Activated CD4-positive, alpha-beta memory T cell treated with anti-CD3 and anti-CD28 coated beads, Interleukin-2, amount 10 ng/mL, durations not matched to agents 7 days and 5 days (primary cell): ENCODE results near the gene GAS2. TPM values are rescaled to one million over a fixed set of nuclear protein-coding genes. Genes with fewer than 3 reads are reported as not detected.

ENCODE experiments used
- CTCF ChIA-PET: fragments of 350-600 bp; sonication (Branson Sonifier 250); formaldehyde crosslinking; loops from one replicate; lab custom pipeline; 2021; ENCODE audit warnings: antibody characterized with exemption, inconsistent platforms; lab: Charles Lee
- POLR2A ChIA-PET: fragments of 350-600 bp; sonication (Branson Sonifier 250); formaldehyde crosslinking; loops from one replicate; lab custom pipeline; 2021; ENCODE audit warnings: antibody characterized with exemption; lab: Charles Lee
- DNase-seq: peaks from one replicate; pipeline ENCODE4 v3.0.0-alpha.2; 2020
- H3K27ac Mint-ChIP-seq: one replicate; pipeline ENCODE4 v1.8.0; 2021; ENCODE audit warnings: mild to moderate bottlenecking, mixed read lengths
- H3K27me3 Mint-ChIP-seq: one replicate; pipeline ENCODE4 v1.8.0; 2021; ENCODE audit warnings: mixed read lengths
- H3K36me3 Mint-ChIP-seq: one replicate; pipeline ENCODE4 v1.8.0; 2021; ENCODE audit warnings: low read depth, mixed read lengths
- H3K4me1 Mint-ChIP-seq: one replicate; pipeline ENCODE4 v1.8.0; 2021; ENCODE audit warnings: mixed read lengths
- H3K4me3 Mint-ChIP-seq: one replicate; pipeline ENCODE4 v1.8.0; 2021; ENCODE audit warnings: mild to moderate bottlenecking, mixed read lengths
- H3K9me3 Mint-ChIP-seq: one replicate; pipeline ENCODE4 v1.8.0; 2021; ENCODE audit warnings: mixed read lengths
- total RNA-seq, 2 experiments: library from RNA; stranded (reverse); gene quantifications; one replicate each; pipeline ENCODE4 v1.2.3, GENCODE V29; 2021

GAS2 gene
- total RNA-seq, 2 experiments from 2014 or later: 1.1 to 1.2 TPM

DNA sequence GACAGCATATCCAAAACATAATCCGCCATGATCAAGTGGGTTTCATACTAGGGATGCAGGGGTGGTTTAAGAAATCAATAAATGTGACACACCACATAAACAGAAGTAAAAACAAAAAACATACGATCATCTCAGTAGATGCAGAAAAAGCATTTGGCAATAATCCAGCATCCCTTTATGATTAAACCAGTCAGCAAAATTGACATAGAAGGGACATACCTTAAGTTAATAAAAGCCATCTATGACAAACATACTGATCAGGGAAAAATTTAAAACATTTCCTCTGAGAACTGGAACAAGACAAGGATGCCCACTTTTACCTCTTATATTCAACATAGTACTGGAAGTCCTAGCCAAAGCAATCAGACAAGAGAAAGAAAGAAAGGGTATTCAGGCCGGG lies 49.6 kb downstream of the GAS2 start:
- POLR2A ChIA-PET: no interaction called here
- no peak overlapping the region for H3K27ac Mint-ChIP-seq

DNA sequence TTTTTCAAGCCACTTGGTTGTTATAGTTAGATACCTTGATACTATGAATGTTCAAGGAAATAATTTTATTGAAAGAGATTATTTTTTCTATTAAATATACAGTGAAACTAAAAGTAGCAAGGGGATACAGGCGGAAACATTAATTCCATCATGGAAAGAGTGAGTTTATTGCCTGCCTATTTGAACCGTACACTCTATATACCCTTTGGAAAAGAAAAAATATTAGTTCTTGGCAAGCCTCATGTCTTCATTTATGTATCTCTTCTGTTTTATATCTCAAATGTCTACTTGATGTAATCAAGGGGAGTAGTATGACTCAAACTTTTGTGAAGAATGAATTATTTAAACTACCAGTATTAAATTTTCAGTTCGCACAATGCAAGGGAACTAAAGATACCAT lies 54.0 kb downstream of the GAS2 start:
- ChIA-PET CTCF (no interaction called here), POLR2A (no interaction called here)
- H3K4me1 Mint-ChIP-seq: no peaks in the 10 kb centered on the region
- H3K36me3 Mint-ChIP-seq: no peaks in the 10 kb centered on the region
- no peak overlapping the region for H3K27ac Mint-ChIP-seq
- no peak overlapping the region for H3K4me3 Mint-ChIP-seq
- DNase-seq: no peak
- H3K27me3 Mint-ChIP-seq: no peaks in the 10 kb centered on the region
- H3K9me3 Mint-ChIP-seq: no peaks in the 10 kb centered on the region

More for the DNA sequence above, 49.6 kb downstream of the GAS2 start:
- Mint-ChIP-seq H3K4me1 (no peaks in the 10 kb centered on the region), H3K27me3 (no peaks in the 10 kb centered on the region), H3K36me3 (no peaks in the 10 kb centered on the region), H3K4me3 (no peak overlapping the region), H3K9me3 (no peaks in the 10 kb centered on the region)
- CTCF ChIA-PET: no interaction called here
- DNase-seq: no peak

DNA sequence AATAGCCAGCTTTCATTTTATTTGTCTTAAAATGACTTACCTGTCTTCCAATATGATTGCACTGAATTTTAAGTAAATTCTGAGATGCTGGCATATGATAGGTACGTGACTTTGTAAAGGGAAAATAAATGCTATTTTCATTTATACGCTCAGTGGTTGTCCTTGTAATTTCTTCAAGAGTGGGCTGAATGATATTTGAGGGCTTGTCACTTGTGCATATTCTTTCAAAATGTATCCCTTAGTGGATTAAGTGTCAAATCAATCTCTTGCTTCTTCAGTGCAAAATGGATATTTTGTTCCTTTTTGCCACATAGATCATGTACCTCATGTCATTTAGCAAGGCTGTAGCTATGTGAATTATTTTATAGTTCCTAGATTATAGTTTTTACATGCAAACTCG lies 56.9 kb downstream of the GAS2 start:
- POLR2A ChIA-PET: no interaction called here
- H3K27ac Mint-ChIP-seq: no peak overlapping the region
- CTCF ChIA-PET: no interaction called here
- no peaks in the 10 kb centered on the region for H3K36me3 Mint-ChIP-seq
- no peaks in the 10 kb centered on the region for H3K9me3 Mint-ChIP-seq
- no peaks in the 10 kb centered on the region for H3K4me1 Mint-ChIP-seq
- no peak overlapping the region for H3K4me3 Mint-ChIP-seq
- DNase-seq: no peak
- H3K27me3 Mint-ChIP-seq: no peaks in the 10 kb centered on the region

DNA sequence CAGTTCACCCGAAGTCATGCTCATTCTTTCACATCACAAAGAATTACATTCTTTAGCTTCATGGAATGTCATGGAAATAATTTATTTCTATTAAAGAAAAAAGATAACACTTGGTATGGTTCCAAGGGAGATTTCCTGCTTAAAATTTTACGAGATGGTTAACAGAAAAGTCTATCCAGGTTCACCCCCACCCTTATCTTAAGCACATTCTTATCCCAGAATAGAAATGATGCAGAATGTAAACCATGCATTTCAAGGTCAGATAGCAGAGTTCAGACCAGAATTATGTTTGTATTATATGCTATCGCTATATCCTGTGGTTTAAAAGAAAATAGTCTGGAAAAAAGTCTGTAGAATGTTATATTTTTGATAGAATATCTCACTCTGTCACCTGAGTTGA lies 58.7 kb downstream of the GAS2 start:
- H3K9me3 Mint-ChIP-seq: no peaks in the 10 kb centered on the region
- no peak overlapping the region for H3K27ac Mint-ChIP-seq
- POLR2A ChIA-PET: no interaction called here
- CTCF ChIA-PET: no interaction called here
- no peaks in the 10 kb centered on the region for H3K27me3 Mint-ChIP-seq
- H3K36me3 Mint-ChIP-seq: no peaks in the 10 kb centered on the region
- no peak for DNase-seq
- no peaks in the 10 kb centered on the region for H3K4me1 Mint-ChIP-seq
- H3K4me3 Mint-ChIP-seq: no peak overlapping the region

DNA sequence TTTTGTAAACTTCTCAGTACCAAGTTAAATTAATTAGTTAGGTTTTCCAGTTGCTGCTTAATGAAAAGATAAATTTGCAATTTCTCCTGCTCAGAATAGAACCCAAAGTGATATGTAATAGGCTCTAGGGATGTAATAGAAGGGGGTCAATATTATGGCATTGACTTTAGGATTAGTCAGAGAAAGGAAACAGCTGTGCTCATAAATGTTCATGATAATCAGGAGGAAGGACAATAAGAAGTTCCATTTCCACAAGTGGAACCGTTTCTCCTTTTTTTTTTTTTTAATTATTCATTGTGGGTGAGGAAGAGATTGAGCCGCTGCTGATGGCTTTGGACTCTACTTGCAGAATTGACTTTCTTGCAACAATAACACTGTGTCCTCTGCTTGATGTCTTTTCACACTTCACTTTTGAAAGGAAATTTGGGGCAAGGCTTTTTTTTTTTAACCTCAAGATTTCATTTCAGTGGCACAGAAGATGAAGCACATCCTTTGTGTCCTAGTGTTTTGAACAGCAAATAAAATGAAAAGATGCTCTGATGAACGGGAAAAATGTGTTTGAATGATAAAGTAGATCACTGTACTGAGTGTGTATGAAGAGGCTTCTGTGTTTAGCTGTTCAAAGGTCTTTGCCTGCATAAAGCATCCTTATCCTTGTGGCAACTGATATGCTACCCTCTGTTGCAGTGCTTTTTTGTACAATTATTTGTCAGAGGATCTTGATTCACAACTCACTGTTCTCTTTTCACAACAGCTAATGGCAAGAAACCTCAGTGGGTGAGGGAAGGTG lies 62.4 kb downstream of the GAS2 start:
- Mint-ChIP-seq H3K27me3 (no peaks in the 10 kb centered on the region), H3K4me1 (no peaks in the 10 kb centered on the region), H3K36me3 (no peaks in the 10 kb centered on the region), H3K4me3 (no peak overlapping the region), H3K9me3 (no peaks in the 10 kb centered on the region), H3K27ac (no peak overlapping the region)
- ChIA-PET POLR2A (no interaction called here), CTCF (no interaction called here)
- no peak for DNase-seq

DNA sequence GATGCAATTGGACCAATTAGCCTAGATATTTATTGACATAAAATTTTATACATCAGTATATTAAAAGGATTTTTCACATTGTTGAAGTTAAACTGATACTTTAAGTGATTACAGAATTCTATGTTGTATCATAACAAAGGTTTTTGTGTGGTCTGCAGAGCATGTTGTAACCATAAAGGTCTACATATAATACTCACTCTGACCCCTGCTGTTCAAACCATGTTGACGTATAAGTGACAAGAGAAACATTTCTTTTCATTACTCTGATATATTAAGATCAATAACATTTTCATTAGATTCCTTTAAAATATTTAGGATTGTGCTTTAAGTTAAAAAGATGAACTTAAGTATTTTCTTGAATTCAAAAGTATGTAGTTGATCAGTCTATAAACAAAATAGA lies 63.9 kb downstream of the GAS2 start:
- Mint-ChIP-seq H3K27me3 (no peaks in the 10 kb centered on the region), H3K4me3 (no peak overlapping the region), H3K36me3 (no peaks in the 10 kb centered on the region), H3K4me1 (no peaks in the 10 kb centered on the region), H3K27ac (no peak overlapping the region), H3K9me3 (no peaks in the 10 kb centered on the region)
- no peak for DNase-seq
- CTCF ChIA-PET: no interaction called here
- POLR2A ChIA-PET: no interaction called here

DNA sequence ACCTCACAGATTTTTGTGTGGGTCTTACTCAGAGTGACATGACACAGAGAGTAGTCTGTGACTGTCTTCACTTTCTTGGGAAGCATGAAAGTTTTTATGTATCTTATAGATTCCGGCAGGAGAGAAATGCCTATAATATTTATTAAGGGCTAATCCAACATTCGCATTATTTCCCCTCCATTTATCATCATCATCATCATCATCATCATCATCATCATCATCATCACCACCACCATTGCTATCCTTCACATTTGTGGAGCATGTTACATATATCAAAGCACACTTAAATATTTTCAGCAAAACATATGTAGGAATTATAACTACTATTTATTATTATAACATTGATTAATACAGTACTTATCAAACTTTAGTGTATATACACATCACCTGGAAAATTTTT lies 66.2 kb downstream of the GAS2 start:
- no peak for DNase-seq
- H3K4me3 Mint-ChIP-seq: no peak overlapping the region
- H3K27ac Mint-ChIP-seq: no peak overlapping the region
- H3K36me3 Mint-ChIP-seq: no peaks in the 10 kb centered on the region
- CTCF ChIA-PET: no interaction called here
- POLR2A ChIA-PET: interaction anchor here (0.7 to 1.4 kb wide), 2 partner anchors 97 to 363 kb away, joined by 4 read pairs; partner anchors contain the start of gene SVIP
- H3K4me1 Mint-ChIP-seq: no peaks in the 10 kb centered on the region
- H3K9me3 Mint-ChIP-seq: no peaks in the 10 kb centered on the region
- no peaks in the 10 kb centered on the region for H3K27me3 Mint-ChIP-seq

DNA sequence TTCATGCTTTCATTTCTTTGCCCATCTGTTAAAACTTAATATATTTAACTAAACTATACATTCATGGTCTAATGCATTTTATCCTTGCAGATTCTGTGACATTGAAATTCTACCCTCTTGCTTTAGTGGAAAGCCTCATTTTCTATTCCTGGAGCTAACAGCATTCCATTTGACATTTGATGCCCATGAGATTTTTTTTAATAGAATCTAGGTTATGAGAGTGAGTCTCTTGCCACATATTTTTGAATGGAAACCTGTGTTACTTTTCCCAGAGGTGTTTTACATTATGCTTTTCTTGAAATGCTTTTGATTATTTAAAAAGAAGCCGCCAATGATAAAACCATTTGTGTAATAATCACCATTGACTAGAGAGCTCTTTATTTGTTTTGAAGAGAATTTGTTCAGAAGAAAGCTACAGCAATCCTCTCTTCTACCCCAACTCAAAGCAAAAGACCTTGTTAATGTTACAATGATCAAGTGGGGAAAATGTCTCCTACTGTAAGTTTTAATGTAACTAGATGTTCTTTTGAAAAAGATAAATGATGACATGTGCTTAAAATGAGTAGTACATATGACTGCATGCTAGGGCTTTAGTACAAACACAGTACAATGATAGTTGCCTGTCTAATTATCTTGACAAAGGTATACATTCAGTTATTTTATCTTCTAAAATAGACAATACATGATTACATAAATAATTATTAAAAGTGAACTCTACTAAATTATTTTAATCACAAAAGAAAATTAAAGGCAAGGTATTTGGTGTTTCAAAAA lies 67.3 kb downstream of the GAS2 start:
- H3K4me3 Mint-ChIP-seq: no peak overlapping the region
- H3K36me3 Mint-ChIP-seq: no peaks in the 10 kb centered on the region
- no peaks in the 10 kb centered on the region for H3K27me3 Mint-ChIP-seq
- DNase-seq: no peak
- CTCF ChIA-PET: no interaction called here
- no peaks in the 10 kb centered on the region for H3K9me3 Mint-ChIP-seq
- no peaks in the 10 kb centered on the region for H3K4me1 Mint-ChIP-seq
- H3K27ac Mint-ChIP-seq: no peak overlapping the region
- POLR2A ChIA-PET: interaction anchor here (1.4 kb wide), 1 partner anchor 95 kb away, joined by 4 read pairs; the partner anchor contains the start of gene SVIP

DNA sequence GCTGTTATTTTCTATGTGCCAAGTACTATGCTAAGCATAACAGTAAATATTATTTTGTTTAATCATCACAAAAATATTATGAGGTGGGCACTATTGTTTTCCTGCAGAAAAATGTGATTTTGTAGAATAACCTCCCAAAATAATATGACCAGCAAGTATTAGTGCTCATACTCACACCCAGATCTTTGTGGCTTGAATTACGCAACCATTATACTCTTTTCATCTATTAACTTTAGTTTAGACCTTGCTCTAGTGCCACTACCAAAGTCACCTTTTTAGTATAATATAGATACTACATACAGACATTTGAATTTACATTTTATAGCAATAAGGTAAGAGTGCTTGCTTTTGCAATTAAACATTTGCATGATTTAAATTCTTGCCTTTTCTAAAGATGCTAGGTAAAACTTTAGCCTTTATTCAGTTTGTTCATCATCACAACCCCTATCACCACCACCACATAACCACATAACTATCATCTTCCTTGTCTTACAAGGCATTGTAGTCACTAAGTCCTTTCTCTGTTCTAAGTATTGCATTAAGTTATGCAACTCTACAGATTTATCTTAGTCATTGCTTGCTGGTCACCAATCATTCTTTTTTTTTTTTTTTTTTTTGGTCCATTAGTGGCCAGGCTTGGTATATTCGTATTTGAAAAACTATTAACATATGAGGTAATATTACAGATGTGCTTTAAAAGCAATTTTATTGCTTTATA lies 68.4 kb downstream of the GAS2 start:
- no peaks in the 10 kb centered on the region for H3K9me3 Mint-ChIP-seq
- no peaks in the 10 kb centered on the region for H3K36me3 Mint-ChIP-seq
- DNase-seq: no peak
- no peaks in the 10 kb centered on the region for H3K27me3 Mint-ChIP-seq
- no peak overlapping the region for H3K4me3 Mint-ChIP-seq
- no peak overlapping the region for H3K27ac Mint-ChIP-seq
- no peaks in the 10 kb centered on the region for H3K4me1 Mint-ChIP-seq
- CTCF ChIA-PET: no interaction called here
- POLR2A ChIA-PET: no interaction called here

DNA sequence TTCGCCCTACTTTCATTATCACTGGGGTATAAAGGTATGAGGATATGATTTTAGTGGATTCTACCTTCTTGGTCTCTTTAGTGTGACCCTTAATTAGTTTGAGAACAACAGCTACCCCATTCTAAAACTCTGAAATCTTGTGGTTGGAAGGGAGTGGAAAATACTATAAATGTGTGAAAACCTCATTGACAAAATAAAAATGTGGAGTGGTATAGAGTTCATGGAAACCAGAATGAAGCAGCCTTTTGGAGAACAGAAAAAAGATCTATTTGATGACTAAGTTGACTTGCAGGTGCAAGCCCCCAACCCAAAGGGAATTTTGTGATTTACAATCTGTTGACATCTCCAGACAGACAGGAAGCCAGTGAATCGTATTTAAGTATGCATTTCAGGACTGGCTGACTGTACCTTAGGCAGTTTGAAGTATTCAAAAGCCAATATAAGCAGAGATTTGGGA lies 75.8 kb downstream of the GAS2 start:
- CTCF ChIA-PET: no interaction called here
- H3K27ac Mint-ChIP-seq: no peak overlapping the region
- H3K36me3 Mint-ChIP-seq: no peaks in the 10 kb centered on the region
- no peaks in the 10 kb centered on the region for H3K4me1 Mint-ChIP-seq
- no peaks in the 10 kb centered on the region for H3K9me3 Mint-ChIP-seq
- no peak for DNase-seq
- POLR2A ChIA-PET: no interaction called here
- H3K4me3 Mint-ChIP-seq: no peak overlapping the region
- H3K27me3 Mint-ChIP-seq: peaks cover 9% of the 10 kb centered on the region

DNA sequence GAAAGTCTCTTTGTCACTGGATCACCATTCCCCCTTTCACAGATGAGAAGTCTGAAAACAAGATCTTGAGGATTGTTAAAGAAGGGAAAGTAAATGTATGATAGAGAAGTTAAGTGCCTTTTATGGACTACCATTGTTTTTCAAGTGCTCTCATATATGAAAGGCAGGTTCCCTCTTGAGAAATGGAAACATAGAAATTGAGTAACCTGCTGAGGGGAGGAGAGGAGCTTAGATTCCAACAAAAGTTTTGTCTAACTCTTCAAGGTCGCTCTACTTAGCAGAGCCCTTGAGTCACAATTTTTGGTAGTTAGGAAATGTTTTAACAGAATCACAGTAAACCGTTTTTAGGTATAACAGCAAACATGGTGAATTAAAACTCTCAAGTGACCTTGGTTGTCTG lies 83.1 kb downstream of the GAS2 start:
- H3K4me3 Mint-ChIP-seq: no peak overlapping the region
- POLR2A ChIA-PET: no interaction called here

DNA sequence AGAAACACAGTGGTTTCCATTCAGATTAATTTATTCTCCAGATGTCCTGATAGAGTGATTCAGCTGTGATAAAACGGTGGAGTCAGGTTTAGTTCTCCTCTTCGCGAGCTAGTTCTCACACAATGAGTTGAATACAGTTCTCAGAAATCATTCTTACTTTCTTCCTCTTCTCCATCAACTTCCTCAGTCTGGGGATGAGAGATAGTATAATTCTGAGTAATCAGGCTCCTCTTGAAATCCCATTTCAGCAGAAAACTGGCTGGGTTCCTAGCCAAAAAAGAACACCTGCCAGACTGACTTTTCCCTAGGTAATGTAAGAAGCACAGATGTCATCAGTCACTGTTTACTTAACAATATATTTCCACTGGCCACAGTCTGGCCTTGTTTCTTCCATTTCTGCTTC lies 86.5 kb downstream of the GAS2 start:
- Mint-ChIP-seq H3K27ac (no peak overlapping the region), H3K4me1 (peaks cover 10% of the 10 kb centered on the region), H3K9me3 (no peaks in the 10 kb centered on the region), H3K36me3 (no peaks in the 10 kb centered on the region), H3K4me3 (no peak overlapping the region), H3K27me3 (peaks cover 3% of the 10 kb centered on the region)
- CTCF ChIA-PET: interaction anchor here (0.6 kb wide), 1 partner anchor 35 kb away, joined by 3 read pairs; no protein-coding TSS in a partner anchor
- DNase-seq: no peak
- POLR2A ChIA-PET: no interaction called here

More for the DNA sequence above, 83.1 kb downstream of the GAS2 start:
- no peaks in the 10 kb centered on the region for H3K9me3 Mint-ChIP-seq
- H3K27ac Mint-ChIP-seq: no peak overlapping the region
- no peak for DNase-seq
- peaks cover 6% of the 10 kb centered on the region for H3K27me3 Mint-ChIP-seq
- H3K4me1 Mint-ChIP-seq: peaks cover 10% of the 10 kb centered on the region
- CTCF ChIA-PET: no interaction called here
- no peaks in the 10 kb centered on the region for H3K36me3 Mint-ChIP-seq

DNA sequence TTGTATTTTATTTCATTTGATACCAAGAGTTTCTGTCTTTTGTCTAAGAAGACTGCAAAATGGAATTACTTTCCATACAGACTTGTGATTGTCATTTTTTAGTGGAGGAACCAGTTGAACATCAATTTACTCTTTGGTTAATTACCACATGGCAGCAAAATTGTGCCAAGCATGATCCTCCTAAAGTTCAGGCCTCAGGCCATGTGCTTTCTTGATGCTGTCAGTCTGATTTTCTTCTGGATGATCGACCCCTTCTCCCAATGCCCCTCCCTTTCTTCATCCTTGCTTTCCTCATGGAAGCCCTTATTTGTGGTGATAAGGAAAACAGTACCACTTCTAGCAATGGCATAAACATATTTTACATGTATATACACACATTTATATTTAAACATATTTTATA lies 87.0 kb downstream of the GAS2 start:
- POLR2A ChIA-PET: no interaction called here
- H3K4me1 Mint-ChIP-seq: peaks cover 10% of the 10 kb centered on the region
- peaks cover 3% of the 10 kb centered on the region for H3K27me3 Mint-ChIP-seq
- no peak overlapping the region for H3K4me3 Mint-ChIP-seq
- no peak for DNase-seq
- H3K27ac Mint-ChIP-seq: no peak overlapping the region
- no peaks in the 10 kb centered on the region for H3K36me3 Mint-ChIP-seq
- CTCF ChIA-PET: no interaction called here
- no peaks in the 10 kb centered on the region for H3K9me3 Mint-ChIP-seq
